ENCODE results near the gene DSCAM.

GRCh38 chr21:40164905-40165772, 681.8 kb downstream of the DSCAM start:
- TF ChIP-seq CTCF (IDR thresholded peaks at IDR 0.05) (no peak), EZH2 (IDR thresholded peaks at IDR 0.05) (no peak)
